ENCODE results near the gene SEC24A. TPM values are rescaled to one million over a fixed set of nuclear protein-coding genes. Genes with fewer than 3 reads are reported as not detected.

SEC24A gene
- total and polyA plus RNA-seq, 2 experiments from 2014 or later, result 19.7 to 41.7 TPM

GRCh38 chr5:134738133-134738962 is 89.8 kb downstream of the SEC24A start, which contains the start of gene CAMLG:
Gene CAMLG (plus strand): TSS chr5:134738548. CDS start chr5:134738621, 73 bp downstream.
- no peak for TF ChIP-seq EZH2 (IDR thresholded peaks at IDR 0.05; ENCODE audit: insufficient read depth, poor library complexity, severe bottlenecking)
- no peak for TF ChIP-seq EZH2phosphoT487 (IDR thresholded peaks at IDR 0.05; ENCODE audit: insufficient read depth, low read depth)

GRCh38 chr5:134738963-134739661 is 90.5 kb downstream of the SEC24A start:
- in situ Hi-C loops (cut with MboI), result no loop called here
- TF ChIP-seq EZH2 (IDR thresholded peaks at IDR 0.05; ENCODE audit: insufficient read depth, poor library complexity, severe bottlenecking) (no peak), EZH2phosphoT487 (IDR thresholded peaks at IDR 0.05; ENCODE audit: insufficient read depth, low read depth) (no peak)
- H4K20me1 ChIP-seq (ENCODE audit: insufficient read depth), result no peaks in the 10 kb centered on the region
- H3K36me3 ChIP-seq (ENCODE audit: low read depth), result peaks cover 20% of the 10 kb centered on the region
- peak overlapping the region; percentile 97 for H3K4me2 ChIP-seq (ENCODE audit: unreplicated experiment)
- no peaks in the 10 kb centered on the region for H3K9me3 ChIP-seq (ENCODE audit: low read depth)
- 1 to 3% methylated on average over 21 of the region's 21 CpGs for WGBS, 2 experiments (ENCODE audit: low coverage in 1 of 2, low lambda C conversion rate in 2 of 2, missing lambda C conversion rate in 2 of 2)
- peaks cover 7% of the 10 kb centered on the region; the same call in 1 of the 2 replicates for H3F3A ChIP-seq (ENCODE audit: insufficient read depth)
- H3K79me2 ChIP-seq (ENCODE audit: insufficient read depth), result peaks cover 56% of the 10 kb centered on the region
- H3K9me2 ChIP-seq (ENCODE audit: insufficient read depth), result no peaks in the 10 kb centered on the region
- peak overlapping the region; percentile 91 for H3K9ac ChIP-seq
- DNase-seq, result peak; percentile 79
- peak overlapping the region; percentile 100 for H2AFZ ChIP-seq
- H3K27me3 ChIP-seq (replicated peaks; ENCODE audit: insufficient read depth), result no peaks in the 10 kb centered on the region
- H3K4me3 ChIP-seq, result peak overlapping the region; percentile 95
- H3K4me1 ChIP-seq (ENCODE audit: insufficient read depth), result peaks cover 11% of the 10 kb centered on the region
- H3K27ac ChIP-seq, result peak overlapping the region; percentile 97

More at GRCh38 chr5:134738133-134738962, 89.8 kb downstream of the SEC24A start, which contains the start of gene CAMLG:
- in situ Hi-C loops (cut with MboI), result no loop called here
- H2AFZ ChIP-seq, result peak within 1 kb of the TSS; percentile 100
- H3K4me3 ChIP-seq, result peak within 1 kb of the TSS; percentile 95
- peak; percentile 100 for DNase-seq
- H3K27ac ChIP-seq, result peak within 1 kb of the TSS; percentile 97
- H3K36me3 ChIP-seq (ENCODE audit: low read depth), result peaks cover 20% of the 10 kb centered on the region
- H3K4me2 ChIP-seq (ENCODE audit: unreplicated experiment), result peak within 1 kb of the TSS; percentile 97
- H3K9ac ChIP-seq, result peak within 1 kb of the TSS; percentile 91
- H3K9me3 ChIP-seq (ENCODE audit: low read depth), result no peaks in the 10 kb centered on the region
- H3K79me2 ChIP-seq (ENCODE audit: insufficient read depth), result peaks cover 49% of the 10 kb centered on the region
- H4K20me1 ChIP-seq (ENCODE audit: insufficient read depth), result no peaks in the 10 kb centered on the region
- H3K27me3 ChIP-seq (replicated peaks; ENCODE audit: insufficient read depth), result no peaks in the 10 kb centered on the region
- peaks cover 7% of the 10 kb centered on the region; the same call in 1 of the 2 replicates for H3F3A ChIP-seq (ENCODE audit: insufficient read depth)
- H3K9me2 ChIP-seq (ENCODE audit: insufficient read depth), result no peaks in the 10 kb centered on the region
- H3K4me1 ChIP-seq (ENCODE audit: insufficient read depth), result peaks cover 11% of the 10 kb centered on the region
- WGBS, 2 experiments (ENCODE audit: low coverage in 1 of 2, low lambda C conversion rate in 2 of 2, missing lambda C conversion rate in 2 of 2), result 1% methylated on average over 61 to 64 of the region's 66 CpGs

- no peaks in the 10 kb centered on the region for H3K9me2 ChIP-seq (ENCODE audit: insufficient read depth)
- 93 to 94% methylated on average over 11 of the region's 11 CpGs for WGBS, 2 experiments (ENCODE audit: low coverage in 1 of 2, low lambda C conversion rate in 2 of 2, missing lambda C conversion rate in 2 of 2)
- H3K9me3 ChIP-seq (ENCODE audit: low read depth), result no peaks in the 10 kb centered on the region
- no peaks in the 10 kb centered on the region for H4K20me1 ChIP-seq (ENCODE audit: insufficient read depth)
- H3K4me1 ChIP-seq (ENCODE audit: insufficient read depth), result peaks cover 11% of the 10 kb centered on the region
- peaks cover 7% of the 10 kb centered on the region; the same call in 1 of the 2 replicates for H3F3A ChIP-seq (ENCODE audit: insufficient read depth)
- no peak overlapping the region for H3K27ac ChIP-seq
- in situ Hi-C loops (cut with MboI), result no loop called here
- no peak overlapping the region for H3K4me2 ChIP-seq (ENCODE audit: unreplicated experiment)
- no peak overlapping the region for H2AFZ ChIP-seq
- peaks cover 64% of the 10 kb centered on the region for H3K79me2 ChIP-seq (ENCODE audit: insufficient read depth)
- no peaks in the 10 kb centered on the region for H3K27me3 ChIP-seq (replicated peaks; ENCODE audit: insufficient read depth)
- peaks cover 20% of the 10 kb centered on the region for H3K36me3 ChIP-seq (ENCODE audit: low read depth)
- no peak overlapping the region for H3K4me3 ChIP-seq
- DNase-seq, result no peak
- H3K9ac ChIP-seq, result no peak overlapping the region
- TF ChIP-seq EZH2 (IDR thresholded peaks at IDR 0.05; ENCODE audit: insufficient read depth, poor library complexity, severe bottlenecking) (no peak), EZH2phosphoT487 (IDR thresholded peaks at IDR 0.05; ENCODE audit: insufficient read depth, low read depth) (no peak)
These were observed 92.5 kb downstream of the SEC24A start for GRCh38 chr5:134741052-134741451.

GRCh38 chr5:134742134-134742533 is 93.5 kb downstream of the SEC24A start:
- H2AFZ ChIP-seq, result no peak overlapping the region
- H3K4me3 ChIP-seq, result no peak overlapping the region
- H3K9me3 ChIP-seq (ENCODE audit: low read depth), result no peaks in the 10 kb centered on the region
- TF ChIP-seq EZH2 (IDR thresholded peaks at IDR 0.05; ENCODE audit: insufficient read depth, poor library complexity, severe bottlenecking) (no peak), EZH2phosphoT487 (IDR thresholded peaks at IDR 0.05; ENCODE audit: insufficient read depth, low read depth) (no peak)
- no peak overlapping the region for H3K27ac ChIP-seq
- H3K4me2 ChIP-seq (ENCODE audit: unreplicated experiment), result no peak overlapping the region
- H3K27me3 ChIP-seq (replicated peaks; ENCODE audit: insufficient read depth), result no peaks in the 10 kb centered on the region
- H3F3A ChIP-seq (ENCODE audit: insufficient read depth), result peaks cover 7% of the 10 kb centered on the region; the same call in 1 of the 2 replicates
- peaks cover 64% of the 10 kb centered on the region for H3K79me2 ChIP-seq (ENCODE audit: insufficient read depth)
- in situ Hi-C loops (cut with MboI), result no loop called here
- DNase-seq, result no peak
- no peak overlapping the region for H3K9ac ChIP-seq
- peaks cover 20% of the 10 kb centered on the region for H3K36me3 ChIP-seq (ENCODE audit: low read depth)
- no peaks in the 10 kb centered on the region for H3K9me2 ChIP-seq (ENCODE audit: insufficient read depth)
- H3K4me1 ChIP-seq (ENCODE audit: insufficient read depth), result peaks cover 11% of the 10 kb centered on the region
- no peaks in the 10 kb centered on the region for H4K20me1 ChIP-seq (ENCODE audit: insufficient read depth)
- WGBS, 2 experiments (ENCODE audit: low coverage in 1 of 2, low lambda C conversion rate in 2 of 2, missing lambda C conversion rate in 2 of 2), result 100% methylated on average over 2 of the region's 2 CpGs
